ENCODE data around the gene CP. TPM values are rescaled to one million over a fixed set of nuclear protein-coding genes. Genes with fewer than 3 reads are reported as not detected.

CP gene
- total RNA-seq, 1 experiment from 2014 or later: 5.8 TPM

- intact Hi-C loops (cut with micrococcal nuclease; ENCODE audit: unreplicated experiment) (no loop called here), in situ Hi-C loops (cut with HindIII; ENCODE audit: low pct_unique_long_range_greater_than_20kb, low sequenced_read_pairs) (no loop called here)
- no peaks in the 10 kb centered on the region for H3K36me3 ChIP-seq (ENCODE audit: control insufficient read depth, insufficient read depth, low read length)
- H3K4me1 ChIP-seq (ENCODE audit: control insufficient read depth, insufficient read depth, low read length): peaks cover 13% of the 10 kb centered on the region; the same call in 1 of the 2 replicates
- ChIA-PET POLR2A (interaction anchor here (0.7 kb wide), 1 partner anchor 13 kb away, joined by 3 read pairs; no protein-coding TSS in a partner anchor), CTCF (no interaction called here)
- H3K27me3 ChIP-seq (ENCODE audit: control insufficient read depth, insufficient read depth, low read length): no peaks in the 10 kb centered on the region
- TF ChIP-seq, protein P1, sequence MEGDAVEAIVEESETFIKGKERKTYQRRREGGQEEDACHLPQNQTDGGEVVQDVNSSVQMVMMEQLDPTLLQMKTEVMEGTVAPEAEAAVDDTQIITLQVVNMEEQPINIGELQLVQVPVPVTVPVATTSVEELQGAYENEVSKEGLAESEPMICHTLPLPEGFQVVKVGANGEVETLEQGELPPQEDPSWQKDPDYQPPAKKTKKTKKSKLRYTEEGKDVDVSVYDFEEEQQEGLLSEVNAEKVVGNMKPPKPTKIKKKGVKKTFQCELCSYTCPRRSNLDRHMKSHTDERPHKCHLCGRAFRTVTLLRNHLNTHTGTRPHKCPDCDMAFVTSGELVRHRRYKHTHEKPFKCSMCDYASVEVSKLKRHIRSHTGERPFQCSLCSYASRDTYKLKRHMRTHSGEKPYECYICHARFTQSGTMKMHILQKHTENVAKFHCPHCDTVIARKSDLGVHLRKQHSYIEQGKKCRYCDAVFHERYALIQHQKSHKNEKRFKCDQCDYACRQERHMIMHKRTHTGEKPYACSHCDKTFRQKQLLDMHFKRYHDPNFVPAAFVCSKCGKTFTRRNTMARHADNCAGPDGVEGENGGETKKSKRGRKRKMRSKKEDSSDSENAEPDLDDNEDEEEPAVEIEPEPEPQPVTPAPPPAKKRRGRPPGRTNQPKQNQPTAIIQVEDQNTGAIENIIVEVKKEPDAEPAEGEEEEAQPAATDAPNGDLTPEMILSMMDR (IDR thresholded peaks at IDR 0.05): no peak
- TF ChIP-seq, protein P2, sequence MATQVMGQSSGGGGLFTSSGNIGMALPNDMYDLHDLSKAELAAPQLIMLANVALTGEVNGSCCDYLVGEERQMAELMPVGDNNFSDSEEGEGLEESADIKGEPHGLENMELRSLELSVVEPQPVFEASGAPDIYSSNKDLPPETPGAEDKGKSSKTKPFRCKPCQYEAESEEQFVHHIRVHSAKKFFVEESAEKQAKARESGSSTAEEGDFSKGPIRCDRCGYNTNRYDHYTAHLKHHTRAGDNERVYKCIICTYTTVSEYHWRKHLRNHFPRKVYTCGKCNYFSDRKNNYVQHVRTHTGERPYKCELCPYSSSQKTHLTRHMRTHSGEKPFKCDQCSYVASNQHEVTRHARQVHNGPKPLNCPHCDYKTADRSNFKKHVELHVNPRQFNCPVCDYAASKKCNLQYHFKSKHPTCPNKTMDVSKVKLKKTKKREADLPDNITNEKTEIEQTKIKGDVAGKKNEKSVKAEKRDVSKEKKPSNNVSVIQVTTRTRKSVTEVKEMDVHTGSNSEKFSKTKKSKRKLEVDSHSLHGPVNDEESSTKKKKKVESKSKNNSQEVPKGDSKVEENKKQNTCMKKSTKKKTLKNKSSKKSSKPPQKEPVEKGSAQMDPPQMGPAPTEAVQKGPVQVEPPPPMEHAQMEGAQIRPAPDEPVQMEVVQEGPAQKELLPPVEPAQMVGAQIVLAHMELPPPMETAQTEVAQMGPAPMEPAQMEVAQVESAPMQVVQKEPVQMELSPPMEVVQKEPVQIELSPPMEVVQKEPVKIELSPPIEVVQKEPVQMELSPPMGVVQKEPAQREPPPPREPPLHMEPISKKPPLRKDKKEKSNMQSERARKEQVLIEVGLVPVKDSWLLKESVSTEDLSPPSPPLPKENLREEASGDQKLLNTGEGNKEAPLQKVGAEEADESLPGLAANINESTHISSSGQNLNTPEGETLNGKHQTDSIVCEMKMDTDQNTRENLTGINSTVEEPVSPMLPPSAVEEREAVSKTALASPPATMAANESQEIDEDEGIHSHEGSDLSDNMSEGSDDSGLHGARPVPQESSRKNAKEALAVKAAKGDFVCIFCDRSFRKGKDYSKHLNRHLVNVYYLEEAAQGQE (IDR thresholded peaks at IDR 0.05; ENCODE audit: insufficient read depth in 1 of 2, low read depth in 2 of 2, low read length in 1 of 2): no peak
- TF ChIP-seq POLR2AphosphoS5 (IDR thresholded peaks at IDR 0.05; ENCODE audit: low read depth, low read length): no peak
- no peak for TF ChIP-seq TCF7L2 (IDR thresholded peaks at IDR 0.05; ENCODE audit: low read depth, low read length)
- TF ChIP-seq SIN3A (IDR thresholded peaks at IDR 0.05; ENCODE audit: borderline replicate concordance, insufficient read depth, low read depth, low read length): no peak
- BruUV-seq (replicated peaks): no TSS peak
- DNase-seq (ENCODE audit: low read depth, low spot score) (no peak), ATAC-seq (peak; percentile 33; the same call in 1 of the 2 replicates)
- no peaks in the 10 kb centered on the region for H3K9me3 ChIP-seq (ENCODE audit: control insufficient read depth, insufficient read depth, low read depth, low read length)
- peak overlapping the region; percentile 57 for H3K27ac ChIP-seq (ENCODE audit: low read length)
- no peak overlapping the region for H3K4me3 ChIP-seq (ENCODE audit: low read depth in 2 of 2, low read length in 2 of 2)
These were observed 14.2 kb upstream of the CP start for GRCh38 chr3:149235599-149236424.

- DNase-seq (ENCODE audit: low read depth, low spot score) (no peak), ATAC-seq (no peak)
- in situ Hi-C loops (cut with HindIII; ENCODE audit: low pct_unique_long_range_greater_than_20kb, low sequenced_read_pairs) (no loop called here), intact Hi-C loops (cut with micrococcal nuclease; ENCODE audit: unreplicated experiment) (no loop called here)
- no peaks in the 10 kb centered on the region for H3K27me3 ChIP-seq (ENCODE audit: control insufficient read depth, insufficient read depth, low read length)
- no peaks in the 10 kb centered on the region for H3K9me3 ChIP-seq (ENCODE audit: control insufficient read depth, insufficient read depth, low read depth, low read length)
- peak overlapping the region; percentile 55 for H3K27ac ChIP-seq (ENCODE audit: low read length)
- peaks cover 13% of the 10 kb centered on the region; the same call in 1 of the 2 replicates for H3K4me1 ChIP-seq (ENCODE audit: control insufficient read depth, insufficient read depth, low read length)
- POLR2A ChIA-PET: no interaction called here
- H3K36me3 ChIP-seq (ENCODE audit: control insufficient read depth, insufficient read depth, low read length): no peaks in the 10 kb centered on the region
- CTCF ChIA-PET: no interaction called here
- TF ChIP-seq TCF7L2 (IDR thresholded peaks at IDR 0.05; ENCODE audit: low read depth, low read length): no peak
- TF ChIP-seq, protein P1 (IDR thresholded peaks at IDR 0.05): no peak
- TF ChIP-seq POLR2AphosphoS5 (IDR thresholded peaks at IDR 0.05; ENCODE audit: low read depth, low read length): no peak
- TF ChIP-seq, protein P2 (IDR thresholded peaks at IDR 0.05; ENCODE audit: insufficient read depth in 1 of 2, low read depth in 2 of 2, low read length in 1 of 2): no peak
- TF ChIP-seq SIN3A (IDR thresholded peaks at IDR 0.05; ENCODE audit: borderline replicate concordance, insufficient read depth, low read depth, low read length): no peak
- BruUV-seq (replicated peaks): no TSS peak
- H3K4me3 ChIP-seq (ENCODE audit: low read depth in 2 of 2, low read length in 2 of 2): no peak overlapping the region
These were observed 13.1 kb upstream of the CP start for GRCh38 chr3:149234671-149235245.
